Measurements from ENCODE around the gene RPL13. TPM values are rescaled to one million over a fixed set of nuclear protein-coding genes. Genes with fewer than 3 reads are reported as not detected.
"Not testable (repeated sequence)": the region's sequence is repeated elsewhere in the genome, so short reads cannot be mapped to it uniquely, and the experiment has no call there.

The RPL13 gene
- total RNA-seq, 3 donors from 2014 or later (not counting 1 experiment from before 2014, with no cell fraction given), result 1,286 to 1,549 (median 1,294) TPM

- Mint-ChIP-seq H3K27ac (no peak overlapping the region), H3K4me1 (peaks cover 10 to 28% of the 10 kb centered on the region in 2 donors), H3K4me3 (no peak overlapping the region), H3K27me3 (ENCODE audit: low read depth in 2 of 2) (peaks cover 20 to 22% of the 10 kb centered on the region in 2 donors), H3K9me3 (no peaks in the 10 kb centered on the region), H3K36me3 (no peaks in the 10 kb centered on the region)
- peaks cover 31% of the 10 kb centered on the region for H3K4me1 ChIP-seq (ENCODE audit: control insufficient read depth, insufficient read depth, low read length)
- peaks cover 2% of the 10 kb centered on the region for H3K36me3 ChIP-seq (ENCODE audit: control insufficient read depth, insufficient read depth, low read length)
- TF ChIP-seq CTCF (IDR thresholded peaks at IDR 0.05), result no peak
- intact Hi-C loops (cut with micrococcal nuclease), result loop anchor here (10.0 kb wide), 1 partner anchor 85 kb away; the partner anchor contains the start of genes CHMP1A and SPATA33
- peaks cover 8% of the 10 kb centered on the region for H3K27me3 ChIP-seq (ENCODE audit: control insufficient read depth, insufficient read depth, low read length)
- ATAC-seq (no peak), DNase-seq (no peak)
- H3K27ac ChIP-seq (ENCODE audit: low read length), result no peak overlapping the region
- no peak overlapping the region for H3K4me3 ChIP-seq (ENCODE audit: low read length)
- WGBS (ENCODE audit: insufficient coverage), result 92% methylated on average over 23 of the region's 23 CpGs
- no peaks in the 10 kb centered on the region for H3K9me3 ChIP-seq (ENCODE audit: control insufficient read depth, insufficient read depth, low read length)
These were observed 9.2 kb downstream of the RPL13 start for GRCh38 chr16:89569506-89570341.

GRCh38 chr16:89570342-89570923, 10.0 kb downstream of the RPL13 start:
- H3K4me1 ChIP-seq (ENCODE audit: control insufficient read depth, insufficient read depth, low read length), result peaks cover 31% of the 10 kb centered on the region
- Mint-ChIP-seq H3K36me3 (no peaks in the 10 kb centered on the region), H3K27ac (no peak overlapping the region), H3K9me3 (no peaks in the 10 kb centered on the region), H3K27me3 (ENCODE audit: low read depth in 2 of 2) (peaks cover 20 to 22% of the 10 kb centered on the region in 2 donors), H3K4me1 (peaks cover 7 to 22% of the 10 kb centered on the region in 2 donors), H3K4me3 (no peak overlapping the region)
- 92% methylated on average over 30 of the region's 30 CpGs for WGBS (ENCODE audit: insufficient coverage)
- TF ChIP-seq CTCF (IDR thresholded peaks at IDR 0.05), result no peak
- DNase-seq (no peak), ATAC-seq (no peak)
- intact Hi-C loops (cut with micrococcal nuclease), result no loop called here
- no peaks in the 10 kb centered on the region for H3K36me3 ChIP-seq (ENCODE audit: control insufficient read depth, insufficient read depth, low read length)
- no peak overlapping the region for H3K4me3 ChIP-seq (ENCODE audit: low read length)
- H3K27ac ChIP-seq (ENCODE audit: low read length), result no peak overlapping the region
- H3K9me3 ChIP-seq (ENCODE audit: control insufficient read depth, insufficient read depth, low read length), result no peaks in the 10 kb centered on the region
- H3K27me3 ChIP-seq (ENCODE audit: control insufficient read depth, insufficient read depth, low read length), result peaks cover 10% of the 10 kb centered on the region

- intact Hi-C loops (cut with micrococcal nuclease); ATAC-seq; H3K36me3 Mint-ChIP-seq; H3K9me3 Mint-ChIP-seq; H3K27ac Mint-ChIP-seq; H3K27ac ChIP-seq (ENCODE audit: low read length); H3K4me3 Mint-ChIP-seq; H3K9me3 ChIP-seq (ENCODE audit: control insufficient read depth, insufficient read depth, low read length); H3K36me3 ChIP-seq (ENCODE audit: control insufficient read depth, insufficient read depth, low read length); H3K4me3 ChIP-seq (ENCODE audit: low read length); DNase-seq: not testable (repeated sequence)
- 94% methylated on average over 36 of the region's 36 CpGs for WGBS (ENCODE audit: insufficient coverage)
- peaks cover 20 to 22% of the 10 kb centered on the region in 2 donors for H3K27me3 Mint-ChIP-seq (ENCODE audit: low read depth in 2 of 2)
- Histone ChIP-seq H3K4me1 (ENCODE audit: control insufficient read depth, insufficient read depth, low read length) (peaks cover 24% of the 10 kb centered on the region), H3K27me3 (ENCODE audit: control insufficient read depth, insufficient read depth, low read length) (peaks cover 11% of the 10 kb centered on the region)
- peaks cover under 1 to 15% of the 10 kb centered on the region in 2 donors for H3K4me1 Mint-ChIP-seq
These were observed 10.6 kb downstream of the RPL13 start for GRCh38 chr16:89570983-89571598.

GRCh38 chr16:89571636-89572035, 11.2 kb downstream of the RPL13 start:
- Histone ChIP-seq H3K27me3 (ENCODE audit: control insufficient read depth, insufficient read depth, low read length) (peaks cover 12% of the 10 kb centered on the region), H3K27ac (ENCODE audit: low read length) (no peak overlapping the region), H3K9me3 (ENCODE audit: control insufficient read depth, insufficient read depth, low read length) (no peaks in the 10 kb centered on the region), H3K36me3 (ENCODE audit: control insufficient read depth, insufficient read depth, low read length) (no peaks in the 10 kb centered on the region), H3K4me1 (ENCODE audit: control insufficient read depth, insufficient read depth, low read length) (peaks cover 21% of the 10 kb centered on the region), H3K4me3 (ENCODE audit: low read length) (no peak overlapping the region)
- WGBS (ENCODE audit: insufficient coverage), result 85% methylated on average over 18 of the region's 18 CpGs
- Mint-ChIP-seq H3K4me1 (peaks cover 0 to 11% of the 10 kb centered on the region in 2 donors), H3K36me3 (no peaks in the 10 kb centered on the region), H3K27ac (no peak overlapping the region), H3K9me3 (no peaks in the 10 kb centered on the region), H3K27me3 (ENCODE audit: low read depth in 2 of 2) (peaks cover 20 to 22% of the 10 kb centered on the region in 2 donors), H3K4me3 (no peak overlapping the region)
- ATAC-seq (no peak), DNase-seq (no peak)
- no peak for TF ChIP-seq CTCF (IDR thresholded peaks at IDR 0.05)
- intact Hi-C loops (cut with micrococcal nuclease), result no loop called here

All from natural killer cell (primary cell).